ENCODE measurements around the gene CAMTA1. TPM values are rescaled to one million over a fixed set of nuclear protein-coding genes. Genes with fewer than 3 reads are reported as not detected.

Gene CAMTA1
- total RNA-seq, 5 donors from 2014 or later (not counting 1 experiment from before 2014, with no cell fraction given) = 29.7 to 37.4 (median 34.6) TPM

DNA sequence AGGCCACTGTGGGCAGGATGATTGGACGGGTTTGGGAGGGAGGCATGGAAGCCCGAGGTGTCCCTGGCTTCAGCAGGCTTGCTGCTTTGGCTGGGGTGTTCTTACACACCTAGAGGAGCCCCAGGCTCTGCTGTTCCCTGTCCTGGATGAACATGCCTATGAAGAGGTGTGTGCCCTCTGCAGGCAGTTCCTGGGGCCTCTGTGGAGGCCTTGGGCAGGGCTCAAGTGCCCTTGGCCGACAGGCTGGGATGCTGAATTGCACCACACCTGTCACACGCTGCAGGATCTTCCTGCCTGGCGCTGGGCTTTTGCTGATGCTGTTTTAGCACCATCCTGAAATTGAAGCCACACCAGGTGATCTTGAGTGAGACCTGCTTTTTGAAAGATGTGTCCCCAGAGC, 570.8 kb downstream of the CAMTA1 start:
- ChIA-PET CTCF (no interaction called here), POLR2A (no interaction called here)
- H3K4me3 ChIP-seq (ENCODE audit: control insufficient read depth in 1 of 2, extremely low read depth in 1 of 2, low read length in 1 of 2) = no peak overlapping the region
- no peaks in the 10 kb centered on the region for H3K9me3 ChIP-seq
- no peaks in the 10 kb centered on the region for H3K4me1 ChIP-seq (ENCODE audit: control insufficient read depth in 1 of 2, extremely low read depth in 1 of 2, insufficient read depth in 2 of 2, low read length in 2 of 2)
- WGBS (ENCODE audit: insufficient coverage) = 52% methylated on average over 5 of the region's 5 CpGs
- Mint-ChIP-seq H3K27ac (no peak overlapping the region), H3K4me1 (no peaks in the 10 kb centered on the region), H3K36me3 (no peaks in the 10 kb centered on the region), H3K4me3 (no peak overlapping the region), H3K9me3 (no peaks in the 10 kb centered on the region), H3K27me3 (peaks cover 3 to 14% of the 10 kb centered on the region in 2 donors)
- no peaks in the 10 kb centered on the region for H3K36me3 ChIP-seq (ENCODE audit: control insufficient read depth in 2 of 2, extremely low read depth in 1 of 2, insufficient read depth in 1 of 2, low read length in 1 of 2)
- DNase-seq (no peak), ATAC-seq (replicated peaks in 1 of 4) (no peak)
- peaks cover 0 to 20% of the 10 kb centered on the region in 2 experiments for H3K27me3 ChIP-seq (replicated peaks in 1 of 2; ENCODE audit: control insufficient read depth in 2 of 2, extremely low read depth in 1 of 2, insufficient read depth in 2 of 2, low read length in 1 of 2)
- H3K27ac ChIP-seq (ENCODE audit: low read length) = no peak overlapping the region

DNA sequence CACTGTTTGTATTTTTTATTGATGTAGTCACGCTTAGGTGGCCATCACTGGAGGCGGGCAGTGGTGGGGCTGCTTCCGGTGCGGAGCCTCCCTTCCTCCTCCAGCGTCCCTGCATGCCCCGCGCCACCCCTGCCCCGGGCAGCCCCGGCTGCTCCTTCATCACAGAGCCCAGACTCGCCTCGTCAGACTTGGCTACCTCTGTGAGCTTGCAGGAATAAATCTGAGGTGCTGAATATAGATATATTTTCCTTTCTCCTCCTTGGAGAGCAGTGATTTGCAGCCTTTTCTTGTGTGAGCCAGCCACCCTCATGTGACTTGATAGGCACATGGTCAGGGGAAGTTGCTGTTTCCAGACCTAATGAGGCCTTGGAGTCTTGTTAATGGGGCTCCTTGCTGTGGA, 573.2 kb downstream of the CAMTA1 start:
- WGBS (ENCODE audit: insufficient coverage) = no CpG with 5 or more reads among the region's 11 CpGs
- ATAC-seq (replicated peaks in 1 of 4) (no peak), DNase-seq (no peak)
- Mint-ChIP-seq H3K27ac (no peak overlapping the region), H3K4me1 (no peaks in the 10 kb centered on the region), H3K36me3 (no peaks in the 10 kb centered on the region), H3K9me3 (no peaks in the 10 kb centered on the region), H3K4me3 (no peak overlapping the region), H3K27me3 (peaks cover 3 to 10% of the 10 kb centered on the region in 2 donors)
- CTCF ChIA-PET = no interaction called here
- Histone ChIP-seq H3K36me3 (ENCODE audit: control insufficient read depth in 2 of 2, extremely low read depth in 1 of 2, insufficient read depth in 1 of 2, low read length in 1 of 2) (no peaks in the 10 kb centered on the region), H3K4me3 (ENCODE audit: control insufficient read depth in 1 of 2, extremely low read depth in 1 of 2, low read length in 1 of 2) (no peak overlapping the region), H3K27me3 (replicated peaks in 1 of 2; ENCODE audit: control insufficient read depth in 2 of 2, extremely low read depth in 1 of 2, insufficient read depth in 2 of 2, low read length in 1 of 2) (peaks cover 0 to 15% of the 10 kb centered on the region in 2 experiments), H3K4me1 (ENCODE audit: control insufficient read depth in 1 of 2, extremely low read depth in 1 of 2, insufficient read depth in 2 of 2, low read length in 2 of 2) (no peaks in the 10 kb centered on the region), H3K9me3 (no peaks in the 10 kb centered on the region), H3K27ac (ENCODE audit: low read length) (no peak overlapping the region)
- POLR2A ChIA-PET = no interaction called here

DNA sequence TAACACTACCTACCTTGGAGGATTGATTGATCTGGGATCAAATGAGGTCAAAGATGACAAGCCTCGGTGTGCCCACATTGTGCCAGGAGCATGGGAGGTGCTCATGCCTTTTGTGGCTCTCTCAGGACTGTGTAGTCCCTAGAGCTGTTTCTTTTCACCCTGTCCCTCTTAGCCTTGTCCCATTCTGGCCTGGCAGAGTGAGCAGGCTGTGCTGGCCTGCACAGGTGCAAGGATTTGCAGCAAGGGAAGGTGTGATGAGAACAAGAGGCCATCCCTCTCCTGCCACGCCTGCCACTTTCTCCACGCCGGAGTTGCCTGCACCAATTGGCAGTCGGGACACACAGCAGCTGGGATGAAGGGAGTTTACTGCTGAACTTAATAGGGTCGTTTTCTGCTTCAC, 575.3 kb downstream of the CAMTA1 start:
- no peak for DNase-seq
- Mint-ChIP-seq H3K4me3 (no peak overlapping the region), H3K4me1 (no peaks in the 10 kb centered on the region), H3K27me3 (peaks cover 0 to 7% of the 10 kb centered on the region in 2 donors), H3K27ac (no peak overlapping the region), H3K36me3 (no peaks in the 10 kb centered on the region), H3K9me3 (no peaks in the 10 kb centered on the region)
- Histone ChIP-seq H3K36me3 (ENCODE audit: control insufficient read depth in 2 of 2, extremely low read depth in 1 of 2, insufficient read depth in 1 of 2, low read length in 1 of 2) (no peaks in the 10 kb centered on the region), H3K4me1 (ENCODE audit: control insufficient read depth in 1 of 2, extremely low read depth in 1 of 2, insufficient read depth in 2 of 2, low read length in 2 of 2) (no peaks in the 10 kb centered on the region), H3K9me3 (no peaks in the 10 kb centered on the region), H3K27ac (ENCODE audit: low read length) (no peak overlapping the region), H3K27me3 (replicated peaks in 1 of 2; ENCODE audit: control insufficient read depth in 2 of 2, extremely low read depth in 1 of 2, insufficient read depth in 2 of 2, low read length in 1 of 2) (peaks cover 0 to 17% of the 10 kb centered on the region in 2 experiments), H3K4me3 (ENCODE audit: control insufficient read depth in 1 of 2, extremely low read depth in 1 of 2, low read length in 1 of 2) (no peak overlapping the region)
- WGBS (ENCODE audit: insufficient coverage) = 55% methylated on average over 6 of the region's 6 CpGs
- ChIA-PET CTCF (no interaction called here), POLR2A (no interaction called here)
- no peak for ATAC-seq (replicated peaks in 1 of 4)

DNA sequence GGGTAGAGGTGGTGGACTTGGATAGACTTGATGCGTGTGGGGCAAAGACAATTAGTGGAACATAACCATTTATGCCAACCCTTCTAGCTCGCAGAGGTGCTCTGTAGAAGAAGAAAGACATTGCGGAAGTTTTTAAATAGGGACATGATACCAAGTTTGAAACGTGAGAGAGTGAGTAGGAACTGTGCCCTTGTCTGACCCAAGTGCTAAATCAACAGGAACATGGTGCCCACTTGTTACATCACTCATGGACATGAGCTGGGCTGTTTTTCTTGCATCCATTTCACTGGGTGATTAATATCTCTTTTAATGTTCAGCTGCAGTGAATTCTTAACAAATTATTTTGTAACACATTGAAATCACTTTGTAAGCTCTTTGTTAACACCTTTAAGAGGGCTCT, 577.7 kb downstream of the CAMTA1 start:
- Histone ChIP-seq H3K27ac (ENCODE audit: low read length) (no peak overlapping the region), H3K27me3 (replicated peaks in 1 of 2; ENCODE audit: control insufficient read depth in 2 of 2, extremely low read depth in 1 of 2, insufficient read depth in 2 of 2, low read length in 1 of 2) (peaks cover 0 to 3% of the 10 kb centered on the region in 2 experiments), H3K4me3 (ENCODE audit: control insufficient read depth in 1 of 2, extremely low read depth in 1 of 2, low read length in 1 of 2) (no peak overlapping the region), H3K36me3 (ENCODE audit: control insufficient read depth in 2 of 2, extremely low read depth in 1 of 2, insufficient read depth in 1 of 2, low read length in 1 of 2) (no peaks in the 10 kb centered on the region), H3K9me3 (no peaks in the 10 kb centered on the region), H3K4me1 (ENCODE audit: control insufficient read depth in 1 of 2, extremely low read depth in 1 of 2, insufficient read depth in 2 of 2, low read length in 2 of 2) (no peaks in the 10 kb centered on the region)
- Mint-ChIP-seq H3K27me3 (peaks cover 0 to 3% of the 10 kb centered on the region in 2 donors), H3K9me3 (no peaks in the 10 kb centered on the region), H3K4me1 (no peaks in the 10 kb centered on the region), H3K4me3 (no peak overlapping the region), H3K27ac (no peak overlapping the region), H3K36me3 (no peaks in the 10 kb centered on the region)
- DNase-seq (no peak), ATAC-seq (replicated peaks in 1 of 4) (no peak)
- WGBS (ENCODE audit: insufficient coverage) = 60% methylated on average over 1 of the region's 4 CpGs
- CTCF ChIA-PET = no interaction called here
- POLR2A ChIA-PET = no interaction called here

DNA sequence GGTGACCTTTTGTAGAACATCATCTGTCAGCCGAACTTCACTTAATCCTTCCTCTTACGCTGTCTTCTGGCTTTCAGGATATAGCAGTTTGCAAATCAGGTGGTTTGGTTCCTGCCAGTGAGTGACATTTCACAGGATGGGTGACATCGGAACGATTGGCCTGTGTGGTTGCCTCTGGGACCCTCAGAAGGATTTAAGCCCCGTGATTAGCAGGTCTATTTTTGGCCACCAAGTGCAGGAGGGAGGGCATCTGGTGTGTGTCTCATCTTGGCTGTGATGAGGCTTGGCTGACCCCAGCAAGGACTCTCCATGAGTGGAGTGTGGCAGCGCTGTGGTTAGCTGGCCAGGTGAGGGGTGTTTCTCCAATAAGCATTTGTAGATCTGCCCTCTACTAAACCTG, 578.2 kb downstream of the CAMTA1 start:
- H3K27me3 Mint-ChIP-seq = peaks cover 0 to 3% of the 10 kb centered on the region in 2 donors
- H3K36me3 Mint-ChIP-seq = no peaks in the 10 kb centered on the region
- ATAC-seq (replicated peaks in 1 of 4) (no peak), DNase-seq (no peak)
- H3K4me1 Mint-ChIP-seq = no peaks in the 10 kb centered on the region
- Histone ChIP-seq H3K36me3 (ENCODE audit: control insufficient read depth in 2 of 2, extremely low read depth in 1 of 2, insufficient read depth in 1 of 2, low read length in 1 of 2) (no peaks in the 10 kb centered on the region), H3K27me3 (replicated peaks in 1 of 2; ENCODE audit: control insufficient read depth in 2 of 2, extremely low read depth in 1 of 2, insufficient read depth in 2 of 2, low read length in 1 of 2) (peaks cover 0 to 3% of the 10 kb centered on the region in 2 experiments), H3K9me3 (no peaks in the 10 kb centered on the region), H3K4me1 (ENCODE audit: control insufficient read depth in 1 of 2, extremely low read depth in 1 of 2, insufficient read depth in 2 of 2, low read length in 2 of 2) (no peaks in the 10 kb centered on the region), H3K27ac (ENCODE audit: low read length) (no peak overlapping the region), H3K4me3 (ENCODE audit: control insufficient read depth in 1 of 2, extremely low read depth in 1 of 2, low read length in 1 of 2) (no peak overlapping the region)
- POLR2A ChIA-PET = no interaction called here
- CTCF ChIA-PET = no interaction called here
- WGBS (ENCODE audit: insufficient coverage) = 49% methylated on average over 4 of the region's 6 CpGs
- no peaks in the 10 kb centered on the region for H3K9me3 Mint-ChIP-seq
- no peak overlapping the region for H3K4me3 Mint-ChIP-seq
- no peak overlapping the region for H3K27ac Mint-ChIP-seq

DNA sequence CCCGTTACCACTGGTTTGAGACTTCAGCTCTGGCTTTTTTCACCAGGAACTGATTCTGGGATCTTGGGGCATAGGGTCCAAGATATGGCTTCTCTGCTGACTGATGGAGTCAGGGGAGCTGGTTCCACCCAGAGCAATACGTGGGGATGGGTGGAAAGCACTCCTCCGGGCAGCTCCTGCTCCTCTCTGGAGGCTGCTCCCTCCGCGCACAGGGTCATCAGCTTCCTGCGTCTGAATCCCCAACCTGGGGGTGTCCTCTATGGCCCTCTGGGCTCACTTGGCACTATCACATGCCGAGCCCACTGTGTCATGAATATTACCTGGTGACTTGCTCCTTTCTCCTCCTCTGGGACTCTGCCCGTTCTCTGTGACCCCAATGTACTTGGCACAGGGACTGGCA, 580.5 kb downstream of the CAMTA1 start:
- no peak for ATAC-seq (replicated peaks in 1 of 4)
- POLR2A ChIA-PET = no interaction called here

DNA sequence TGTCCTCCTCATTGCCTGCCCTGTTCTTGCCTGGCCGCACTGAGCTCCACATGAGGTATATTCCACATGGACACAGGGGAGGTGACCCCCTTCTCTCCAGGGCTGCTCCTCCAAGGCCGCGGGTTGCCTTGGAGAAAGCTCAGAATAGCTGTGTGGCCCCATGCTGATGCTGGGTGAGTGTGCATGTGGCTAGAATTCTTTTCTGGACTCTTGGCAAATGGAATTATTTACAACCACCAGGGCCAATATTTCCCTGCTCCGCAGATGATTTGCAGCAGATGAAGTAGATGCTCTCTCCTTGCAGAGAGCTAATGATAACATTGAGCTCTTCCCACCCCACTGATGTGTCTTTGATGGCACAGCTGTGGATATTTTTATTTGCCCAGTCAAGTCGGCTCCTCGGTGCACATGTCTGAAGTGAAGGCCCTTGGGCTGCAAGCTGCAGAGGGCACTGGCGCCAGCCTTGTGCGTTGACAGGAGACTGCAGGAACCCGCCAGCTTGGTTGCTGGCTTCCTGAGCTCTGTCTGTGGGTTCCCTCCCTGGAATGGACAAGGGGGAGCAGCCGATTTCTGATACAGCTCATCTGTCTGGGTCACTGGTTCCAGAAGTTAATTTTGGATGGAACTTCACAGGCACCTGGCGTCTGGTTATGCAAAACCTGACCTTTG, 581.2 kb downstream of the CAMTA1 start:
- POLR2A ChIA-PET = no interaction called here
- Mint-ChIP-seq H3K27me3 (no peaks in the 10 kb centered on the region), H3K4me3 (no peak overlapping the region), H3K36me3 (no peaks in the 10 kb centered on the region), H3K27ac (no peak overlapping the region), H3K9me3 (no peaks in the 10 kb centered on the region), H3K4me1 (no peaks in the 10 kb centered on the region)
- H3K36me3 ChIP-seq (ENCODE audit: control insufficient read depth in 2 of 2, extremely low read depth in 1 of 2, insufficient read depth in 1 of 2, low read length in 1 of 2) = no peaks in the 10 kb centered on the region
- 86% methylated on average over 9 of the region's 11 CpGs for WGBS (ENCODE audit: insufficient coverage)
- H3K4me1 ChIP-seq (ENCODE audit: control insufficient read depth in 1 of 2, extremely low read depth in 1 of 2, insufficient read depth in 2 of 2, low read length in 2 of 2) = no peaks in the 10 kb centered on the region
- CTCF ChIA-PET = no interaction called here
- H3K4me3 ChIP-seq (ENCODE audit: control insufficient read depth in 1 of 2, extremely low read depth in 1 of 2, low read length in 1 of 2) = no peak overlapping the region
- ATAC-seq (replicated peaks in 1 of 4) = no peak
- H3K9me3 ChIP-seq = no peaks in the 10 kb centered on the region
- DNase-seq = no peak
- H3K27ac ChIP-seq (ENCODE audit: low read length) = no peak overlapping the region
- H3K27me3 ChIP-seq (replicated peaks in 1 of 2; ENCODE audit: control insufficient read depth in 2 of 2, extremely low read depth in 1 of 2, insufficient read depth in 2 of 2, low read length in 1 of 2) = peaks cover 0 to 5% of the 10 kb centered on the region in 2 experiments

More for the DNA sequence above, 580.5 kb downstream of the CAMTA1 start:
- H3K27ac Mint-ChIP-seq = no peak overlapping the region
- H3K4me1 Mint-ChIP-seq = no peaks in the 10 kb centered on the region
- Histone ChIP-seq H3K36me3 (ENCODE audit: control insufficient read depth in 2 of 2, extremely low read depth in 1 of 2, insufficient read depth in 1 of 2, low read length in 1 of 2) (no peaks in the 10 kb centered on the region), H3K4me1 (ENCODE audit: control insufficient read depth in 1 of 2, extremely low read depth in 1 of 2, insufficient read depth in 2 of 2, low read length in 2 of 2) (no peaks in the 10 kb centered on the region), H3K27ac (ENCODE audit: low read length) (no peak overlapping the region), H3K9me3 (no peaks in the 10 kb centered on the region), H3K4me3 (ENCODE audit: control insufficient read depth in 1 of 2, extremely low read depth in 1 of 2, low read length in 1 of 2) (no peak overlapping the region), H3K27me3 (replicated peaks in 1 of 2; ENCODE audit: control insufficient read depth in 2 of 2, extremely low read depth in 1 of 2, insufficient read depth in 2 of 2, low read length in 1 of 2) (peaks cover 0 to 5% of the 10 kb centered on the region in 2 experiments)
- no peaks in the 10 kb centered on the region for H3K36me3 Mint-ChIP-seq
- WGBS (ENCODE audit: insufficient coverage) = 85% methylated on average over 5 of the region's 8 CpGs
- DNase-seq = no peak
- H3K27me3 Mint-ChIP-seq = no peaks in the 10 kb centered on the region
- H3K4me3 Mint-ChIP-seq = no peak overlapping the region
- no peaks in the 10 kb centered on the region for H3K9me3 Mint-ChIP-seq
- CTCF ChIA-PET = no interaction called here

All from T-cell (primary cell).